ENCODE results near the gene PGGHG.

Gene PGGHG

GRCh38 chr11:285021-285893 is 3.7 kb upstream of the PGGHG start:
- peak; percentile 0 for DNase-seq (ENCODE audit: low read depth)

DNA sequence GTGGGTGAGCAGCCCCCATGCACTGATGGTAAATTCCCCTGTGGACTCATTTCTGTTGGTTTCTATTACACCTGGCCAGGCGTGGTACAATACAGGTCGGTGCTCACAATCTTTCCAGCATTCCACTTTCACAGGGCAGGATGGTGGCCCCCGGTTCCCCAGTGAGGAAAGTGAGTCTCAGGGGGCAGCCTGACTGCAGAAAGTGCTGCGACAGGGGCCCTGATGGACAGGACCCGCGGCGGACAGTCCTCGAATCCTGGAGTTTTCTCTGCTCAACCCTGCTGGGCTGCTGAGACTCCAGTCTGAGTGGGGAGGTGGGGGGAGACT is 3.1 kb upstream of the PGGHG start:
- DNase-seq (ENCODE audit: low read depth) = no peak

GRCh38 chr11:286977-287820 is 1.7 kb upstream of the PGGHG start:
- DNase-seq (ENCODE audit: low read depth) = peak; percentile 28

DNA sequence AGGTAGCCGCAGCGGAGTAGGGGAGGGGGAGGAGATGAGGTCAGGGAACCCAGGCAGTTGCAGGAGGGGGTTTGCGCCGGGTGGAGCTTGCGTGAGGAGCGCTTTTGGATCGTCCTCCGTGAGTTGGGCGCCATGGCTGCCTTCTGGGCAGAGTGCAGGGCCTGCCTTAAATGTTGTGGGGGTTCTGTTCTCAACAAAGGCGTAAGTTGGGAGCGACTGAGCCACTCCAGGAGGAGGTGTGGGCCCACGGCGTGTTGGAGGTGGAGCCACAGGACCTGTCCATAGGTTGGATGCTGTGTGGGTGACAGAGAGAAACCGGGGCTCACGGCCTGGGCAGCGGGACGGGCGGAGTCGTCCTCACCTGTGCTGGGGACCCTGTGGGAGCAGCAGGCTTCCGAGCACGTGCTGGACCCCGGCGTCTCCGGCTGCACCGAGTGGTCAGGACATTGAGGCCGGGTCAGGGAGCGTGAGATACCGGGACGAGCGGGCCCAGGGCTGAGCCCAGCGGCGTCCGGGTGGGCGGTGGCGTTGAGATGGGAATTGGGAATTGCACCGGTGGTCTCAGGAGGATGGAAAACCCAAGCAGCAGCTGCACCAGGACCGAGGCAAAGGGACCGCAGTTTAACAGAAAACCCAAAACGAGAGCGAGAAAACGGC is 977 bp upstream of the PGGHG start:
- DNase-seq (ENCODE audit: low read depth) = peak; percentile 28

DNA sequence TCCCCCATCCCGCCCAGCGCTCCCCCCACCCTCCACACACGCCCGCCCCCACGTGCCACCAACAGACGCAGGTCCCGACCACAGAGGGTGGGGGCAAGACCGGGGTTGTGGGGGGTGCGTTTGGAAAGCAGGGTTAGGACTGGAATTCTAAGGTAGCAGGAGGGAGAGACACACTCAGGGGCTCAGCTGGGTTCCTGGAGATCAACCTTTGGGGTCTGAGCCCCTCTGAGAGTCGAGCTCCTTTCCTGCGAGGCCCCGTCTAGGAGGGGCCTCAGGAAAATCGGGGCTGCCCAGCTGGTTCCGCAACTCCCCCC is 429 bp downstream of the PGGHG start:
- no peak for DNase-seq (ENCODE audit: low read depth)

DNA sequence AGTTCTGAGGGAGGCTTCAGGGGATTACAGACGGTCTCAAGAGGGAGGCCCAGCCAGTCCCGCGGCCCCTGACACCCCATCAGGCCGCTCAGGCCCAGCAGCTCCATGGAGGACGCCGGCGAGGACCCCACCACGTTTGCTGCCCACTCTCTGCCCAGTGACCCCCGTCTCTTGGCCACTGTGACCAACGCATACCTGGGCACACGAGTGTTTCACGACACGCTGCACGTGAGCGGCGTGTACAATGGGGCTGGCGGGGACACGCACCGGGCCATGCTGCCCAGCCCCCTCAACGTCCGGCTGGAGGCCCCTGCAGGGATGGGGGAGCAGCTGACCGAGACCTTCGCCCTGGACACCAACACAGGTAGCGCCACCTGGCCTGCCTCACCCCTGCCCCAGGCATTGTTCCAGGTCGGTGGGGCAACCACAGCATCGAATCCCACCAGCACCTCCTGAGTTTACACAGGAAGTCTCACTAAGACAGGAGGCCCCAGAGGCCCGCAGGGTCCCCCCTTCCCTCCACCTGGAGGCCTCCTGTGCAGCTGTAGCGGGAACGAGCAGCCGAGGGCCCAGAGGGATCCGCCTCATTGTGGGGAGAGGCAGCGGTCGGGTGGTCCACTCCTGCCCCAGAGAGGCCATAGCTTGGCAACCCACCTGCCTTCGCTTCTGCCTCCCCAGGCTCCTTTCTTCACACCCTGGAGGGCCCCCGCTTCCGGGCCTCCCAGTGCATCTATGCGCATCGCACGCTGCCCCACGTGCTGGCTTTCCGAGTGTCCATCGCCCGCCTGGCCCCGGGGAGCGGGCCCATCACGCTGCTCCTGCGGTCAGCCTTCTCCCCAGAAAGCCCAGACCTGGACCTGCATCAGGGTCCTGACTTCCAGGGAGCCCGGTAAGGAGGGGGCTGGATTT is 1.0 kb downstream of the PGGHG start:
- no peak for DNase-seq (ENCODE audit: low read depth)

DNA sequence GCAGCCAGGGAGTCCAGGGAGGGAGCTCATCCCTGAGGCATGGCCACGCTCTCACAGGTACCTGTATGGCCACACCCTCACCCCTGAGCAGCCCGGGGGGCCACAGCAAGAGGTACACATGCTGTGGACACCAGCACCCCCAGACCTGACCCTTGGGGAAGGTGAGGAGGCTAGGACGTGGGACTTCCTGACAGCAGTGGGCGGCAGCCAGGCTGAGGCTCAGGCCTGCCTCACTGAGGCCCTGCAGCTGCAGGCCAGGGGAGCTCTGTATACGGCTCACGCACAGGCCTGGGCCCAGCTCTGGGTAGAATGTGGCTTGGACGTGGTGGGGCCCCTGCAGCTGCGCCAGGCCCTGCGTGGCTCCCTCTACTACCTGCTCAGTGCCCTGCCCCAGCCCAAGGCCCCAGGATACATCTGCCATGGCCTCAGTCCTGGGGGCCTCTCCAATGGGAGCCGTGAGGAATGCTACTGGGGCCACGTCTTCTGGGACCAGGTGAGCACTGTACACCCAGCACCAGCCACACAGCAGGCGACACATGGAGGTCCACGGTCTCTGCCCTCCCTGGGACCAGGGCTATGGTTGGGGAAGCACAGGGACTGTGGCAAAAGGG is 1.8 kb downstream of the PGGHG start:
- no peak for DNase-seq (ENCODE audit: low read depth)

DNA sequence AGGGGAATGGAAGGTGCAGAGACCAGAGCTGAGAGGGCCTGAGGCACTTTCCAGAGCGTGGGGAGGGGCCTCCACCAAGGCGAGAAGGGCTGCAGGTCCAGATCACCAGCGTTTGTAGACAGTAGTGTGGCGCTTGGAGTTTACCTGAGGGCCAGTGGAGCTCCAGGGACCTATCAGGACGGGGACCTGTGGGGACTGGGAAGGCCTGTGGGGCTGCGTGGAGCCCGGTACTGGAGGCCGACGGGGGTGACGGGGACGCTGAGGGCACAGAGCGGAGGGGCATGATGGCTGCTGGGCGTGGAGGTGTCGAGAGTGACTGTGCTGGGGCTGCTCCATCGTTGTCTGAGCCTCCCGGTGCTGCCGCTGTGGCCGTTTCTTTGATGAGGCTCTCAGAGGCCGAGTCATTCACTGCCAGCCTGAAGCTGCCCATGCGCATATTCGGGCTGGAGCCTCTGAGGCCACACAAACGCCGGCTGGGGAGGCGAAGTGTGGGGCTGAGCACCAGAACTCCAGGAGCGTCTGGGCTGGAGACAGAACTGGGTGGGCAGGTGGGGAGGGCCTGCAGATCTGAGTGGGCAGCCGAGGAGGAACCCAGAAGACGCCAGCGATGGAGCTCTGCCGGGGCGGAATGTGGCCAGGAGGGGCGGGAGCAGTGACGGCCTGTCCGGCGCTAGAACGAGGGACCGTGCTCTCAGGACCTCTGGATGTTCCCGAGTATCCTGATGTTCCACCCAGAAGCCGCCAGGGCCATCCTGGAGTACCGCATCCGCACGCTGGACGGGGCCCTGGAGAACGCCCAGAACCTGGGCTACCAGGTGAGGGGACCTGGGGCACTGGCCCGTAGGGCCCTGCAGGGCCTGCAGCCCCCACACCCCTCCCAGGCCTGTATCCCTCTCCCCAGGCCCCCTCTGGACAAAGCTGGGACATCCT is 2.6 kb downstream of the PGGHG start:
- no peak for DNase-seq (ENCODE audit: low read depth)

DNA sequence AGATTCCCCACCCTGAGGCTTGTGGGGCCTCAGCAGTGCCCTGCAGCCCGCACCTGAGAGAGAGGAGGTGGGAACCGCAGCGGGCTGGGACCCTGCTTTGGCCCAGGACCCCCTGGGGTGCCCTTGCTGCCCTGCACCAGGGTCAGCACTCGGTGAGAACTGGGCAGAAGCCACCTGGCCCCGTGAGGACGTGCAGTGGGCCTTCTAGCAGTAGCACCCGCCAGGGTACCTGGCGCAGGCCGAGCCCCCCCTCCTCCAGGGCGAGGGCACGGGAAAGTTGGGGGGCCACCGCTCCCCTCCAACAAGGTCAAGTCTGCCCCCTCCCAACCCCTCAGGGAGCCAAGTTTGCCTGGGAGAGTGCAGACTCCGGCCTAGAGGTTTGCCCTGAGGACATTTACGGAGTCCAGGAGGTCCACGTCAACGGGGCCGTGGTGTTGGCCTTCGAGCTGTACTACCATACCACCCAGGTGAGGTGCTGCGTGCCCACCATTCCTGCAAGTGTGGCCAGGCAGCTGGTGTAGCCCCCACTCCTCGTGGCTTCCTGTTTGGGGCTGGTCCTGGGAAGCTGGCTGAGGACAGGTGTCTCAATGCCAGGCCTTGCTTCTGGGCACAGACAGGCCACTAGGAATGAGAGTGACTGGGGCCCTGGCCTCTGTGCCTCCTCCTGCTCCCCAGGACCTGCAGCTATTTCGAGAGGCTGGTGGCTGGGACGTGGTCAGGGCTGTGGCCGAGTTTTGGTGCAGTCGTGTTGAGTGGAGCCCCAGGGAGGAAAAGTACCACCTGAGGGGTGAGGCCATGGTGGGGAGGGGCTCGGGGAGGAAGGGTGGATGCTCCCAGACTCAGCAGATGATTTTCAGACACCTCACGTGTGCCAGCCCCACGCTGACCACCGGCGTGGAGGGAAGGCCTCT is 3.5 kb downstream of the PGGHG start:
- no peak for DNase-seq (ENCODE audit: low read depth)

- no peak for DNase-seq (ENCODE audit: low read depth)
These were observed 4.4 kb downstream of the PGGHG start for GRCh38 chr11:293271-293851.

DNA sequence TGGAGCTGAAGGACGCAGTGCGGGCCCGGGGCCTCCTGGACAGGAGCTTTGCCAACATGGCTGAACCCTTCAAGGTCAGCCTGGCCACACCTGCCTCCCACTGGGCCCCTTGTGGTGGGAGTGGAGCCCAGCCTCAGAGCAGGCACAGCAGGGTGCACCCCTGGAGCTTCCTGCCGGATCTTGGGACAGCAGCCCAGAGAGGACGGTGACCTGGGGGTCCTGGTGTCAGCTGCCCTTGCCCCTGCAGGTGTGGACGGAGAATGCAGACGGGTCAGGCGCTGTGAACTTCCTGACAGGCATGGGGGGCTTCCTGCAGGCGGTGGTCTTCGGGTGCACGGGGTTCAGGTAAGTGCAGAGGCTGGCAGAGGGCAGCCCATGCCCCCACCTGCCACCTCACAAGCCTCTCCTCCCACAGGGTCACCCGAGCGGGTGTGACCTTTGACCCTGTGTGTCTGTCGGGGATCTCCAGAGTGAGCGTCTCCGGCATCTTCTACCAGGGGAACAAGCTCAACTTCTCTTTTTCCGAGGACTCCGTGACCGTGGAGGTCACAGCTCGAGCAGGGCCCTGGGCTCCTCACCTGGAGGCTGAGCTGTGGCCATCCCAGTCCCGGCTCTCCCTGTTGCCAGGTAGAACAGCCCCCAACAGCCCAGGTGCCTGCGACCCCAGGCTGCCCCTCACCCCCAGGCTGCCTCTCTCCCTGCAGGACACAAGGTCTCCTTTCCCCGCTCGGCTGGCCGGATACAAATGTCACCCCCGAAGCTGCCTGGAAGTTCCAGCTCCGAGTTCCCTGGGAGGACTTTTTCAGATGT is 5.1 kb downstream of the PGGHG start:
- no peak for DNase-seq (ENCODE audit: low read depth)

DNA sequence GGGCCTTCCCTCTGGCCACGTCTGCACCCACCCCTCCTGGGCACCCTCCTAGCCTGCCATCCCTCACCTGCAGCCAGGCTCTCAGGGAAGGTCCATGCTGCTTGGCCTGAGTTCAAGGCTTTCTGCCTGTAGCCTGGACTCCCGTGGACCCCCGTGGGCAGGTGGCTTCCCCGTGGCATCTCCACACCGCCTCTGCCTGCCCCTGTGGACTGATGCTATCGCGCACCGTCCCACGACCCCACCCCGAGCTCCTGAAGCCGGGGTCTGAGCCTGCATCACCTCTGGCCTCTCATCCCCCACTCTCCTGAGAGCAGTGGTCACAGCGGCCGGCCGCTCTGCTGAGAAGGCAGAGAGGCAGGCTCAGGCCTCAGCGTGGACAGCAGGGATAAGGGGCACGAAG is 5.9 kb downstream of the PGGHG start:
- DNase-seq (ENCODE audit: low read depth) = no peak

DNA sequence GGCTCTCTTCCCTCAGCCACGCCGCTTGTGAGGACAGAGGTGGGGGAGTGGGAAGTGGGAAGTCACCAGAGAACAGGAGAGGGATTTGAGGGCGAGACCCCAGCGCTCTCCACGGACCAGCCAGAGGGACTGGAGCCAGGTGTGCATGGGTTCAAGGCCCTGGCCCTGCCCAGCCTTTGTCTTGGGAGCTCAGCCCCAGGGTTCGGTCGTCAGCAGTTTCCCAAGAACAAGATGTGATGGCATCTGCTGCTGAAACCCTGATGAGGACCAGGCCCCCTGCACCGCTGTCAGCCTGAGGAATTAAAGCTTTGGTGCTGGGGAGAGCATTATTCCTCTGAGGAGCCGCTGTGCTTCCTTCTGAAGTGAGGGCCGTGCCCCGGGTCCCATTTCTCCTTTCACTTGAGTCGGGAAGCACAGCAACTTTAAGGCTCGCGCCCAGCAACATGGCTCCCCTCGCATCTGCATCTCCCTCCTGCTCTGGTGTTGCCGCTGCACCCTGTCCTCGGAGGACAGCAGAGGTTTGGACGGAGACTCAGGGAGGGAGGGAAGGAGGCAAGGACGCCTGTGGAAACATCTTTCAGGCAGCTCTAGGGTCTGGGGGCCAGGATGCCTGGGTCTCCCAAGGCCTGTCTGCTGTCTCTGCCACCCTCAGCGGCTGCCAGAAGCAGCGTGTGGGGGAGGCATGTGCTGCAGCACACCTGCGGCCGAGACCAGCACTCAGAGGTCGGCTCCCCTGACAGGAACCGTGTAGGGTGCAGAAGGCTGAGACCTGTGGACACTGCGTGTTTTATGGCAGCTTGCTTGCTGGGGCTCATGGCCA is 6.6 kb downstream of the PGGHG start:
- no peak for DNase-seq (ENCODE audit: low read depth)

DNA sequence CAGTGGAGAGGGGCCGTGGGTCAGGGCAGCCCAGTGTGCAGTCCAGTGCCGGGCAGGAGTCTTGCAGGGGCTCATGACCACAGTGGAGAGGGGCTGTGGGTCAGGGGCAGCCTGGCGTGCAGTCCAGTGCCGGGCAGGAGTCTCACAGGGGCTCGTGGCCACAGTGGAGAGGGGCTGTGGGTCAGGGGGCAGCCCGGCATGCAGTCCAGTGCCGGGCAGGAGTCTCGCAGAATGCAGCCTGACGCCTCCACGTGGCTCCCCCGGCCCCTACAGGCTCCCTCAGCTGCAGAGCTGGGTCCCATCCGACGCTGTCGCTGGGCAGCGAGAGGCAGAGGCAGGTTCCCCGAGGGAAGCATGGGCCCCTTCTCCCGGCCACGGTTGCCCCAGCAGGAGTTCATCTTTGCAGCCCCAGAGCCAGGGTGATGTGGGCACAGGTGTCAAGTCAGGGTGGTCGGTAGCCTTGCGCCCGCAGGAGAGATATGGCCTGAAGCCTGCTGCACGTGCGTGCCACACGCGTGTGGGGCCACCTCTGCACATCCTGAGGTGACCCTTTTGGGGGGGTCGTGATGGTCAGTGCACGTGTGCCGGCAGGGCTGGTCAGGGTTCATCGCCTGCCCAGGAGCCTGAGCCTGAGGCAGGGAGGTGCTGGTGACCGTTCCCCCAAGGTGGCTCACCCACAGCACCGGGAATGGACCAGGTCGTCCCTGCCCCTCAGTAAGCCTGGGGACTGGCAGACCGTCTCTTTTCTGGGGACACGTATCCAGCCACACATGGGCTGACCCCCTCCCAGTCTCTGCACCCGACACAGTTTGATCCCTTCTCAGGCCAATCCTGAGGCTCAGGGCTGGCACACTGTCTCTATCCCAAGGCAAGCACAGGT is 7.5 kb downstream of the PGGHG start:
- no peak for DNase-seq (ENCODE audit: low read depth)

DNA sequence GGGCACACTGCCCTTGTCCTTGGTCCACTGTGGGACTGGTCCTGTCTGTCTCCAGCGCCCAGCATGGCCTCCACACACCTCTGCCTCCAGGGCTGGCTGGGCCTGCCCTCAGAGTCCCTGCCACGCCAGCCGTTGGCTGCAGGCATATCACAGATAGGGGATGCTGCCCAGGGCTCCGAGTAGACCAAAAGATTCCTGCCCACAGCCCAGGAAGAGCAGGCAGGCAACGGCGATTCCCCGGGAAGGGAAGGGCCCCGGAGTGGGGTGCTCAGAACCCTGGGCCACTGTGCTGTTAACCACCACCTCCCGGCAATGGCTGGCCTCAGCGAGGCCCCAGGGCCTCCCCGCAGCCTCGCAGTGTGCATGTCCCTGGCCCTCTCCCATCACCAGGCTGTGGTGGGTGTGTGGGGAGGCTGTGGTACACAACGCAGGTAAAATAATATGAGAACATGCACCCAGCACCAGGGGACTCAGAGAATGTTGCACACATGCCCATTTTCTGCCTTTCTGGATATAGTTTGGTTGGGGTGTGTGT is 8.2 kb downstream of the PGGHG start:
- no peak for DNase-seq (ENCODE audit: low read depth)

All from stimulated activated CD8-positive, alpha-beta memory T cell treated with anti-CD3 and anti-CD28 coated beads, Interleukin-12 subunit alpha, Interleukin-12 subunit beta, amount 100 ng/mL, for 4 hours (primary cell).